ENCODE results near the gene SLC1A1. TPM values are rescaled to one million over a fixed set of nuclear protein-coding genes. Genes with fewer than 3 reads are reported as not detected.

SLC1A1 gene
- total RNA-seq, 1 experiment from 2014 or later = not detected

DNA sequence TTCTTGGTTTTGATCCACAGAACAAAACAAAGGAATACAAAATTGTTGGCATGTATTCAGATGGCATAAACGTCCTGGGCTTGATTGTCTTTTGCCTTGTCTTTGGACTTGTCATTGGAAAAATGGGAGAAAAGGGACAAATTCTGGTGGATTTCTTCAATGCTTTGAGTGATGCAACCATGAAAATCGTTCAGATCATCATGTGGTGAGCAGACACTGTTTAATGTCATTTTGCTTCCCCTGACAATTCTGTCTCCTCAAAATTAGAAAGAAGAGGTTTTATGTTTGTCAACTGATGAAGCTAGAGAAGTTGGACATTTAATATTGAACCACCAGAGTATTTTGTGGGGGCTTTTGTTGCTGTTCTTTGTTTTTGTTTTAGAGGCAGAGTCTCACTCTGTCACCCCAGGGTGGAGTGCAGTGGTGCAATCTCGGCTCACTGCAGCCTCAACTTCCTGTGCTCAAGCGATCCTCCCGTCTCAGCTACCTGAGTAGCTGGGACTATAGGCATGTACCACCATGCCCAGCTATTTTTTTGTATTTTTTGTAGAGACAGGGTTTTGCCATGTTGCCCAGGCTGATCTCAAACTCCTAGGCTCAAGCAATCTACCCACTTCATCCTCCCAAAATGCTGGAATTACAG lies 82.0 kb downstream of the SLC1A1 start:
- H3K4me1 ChIP-seq = no peaks in the 10 kb centered on the region
- DNase-seq = no peak
- H3K27me3 ChIP-seq = no peaks in the 10 kb centered on the region

GRCh38 chr9:4573176-4573575 lies 82.9 kb downstream of the SLC1A1 start:
- DNase-seq = no peak
- Histone ChIP-seq H3K36me3 (no peaks in the 10 kb centered on the region), H3K9me3 (replicated peaks) (no peaks in the 10 kb centered on the region), H3K4me1 (no peaks in the 10 kb centered on the region), H3K27ac (no peak overlapping the region), H3K27me3 (no peaks in the 10 kb centered on the region), H3K4me3 (no peak overlapping the region)

More for the DNA sequence above, 82.0 kb downstream of the SLC1A1 start:
- Histone ChIP-seq H3K27ac (no peak overlapping the region), H3K36me3 (no peaks in the 10 kb centered on the region), H3K9me3 (replicated peaks) (no peaks in the 10 kb centered on the region), H3K4me3 (no peak overlapping the region)

DNA sequence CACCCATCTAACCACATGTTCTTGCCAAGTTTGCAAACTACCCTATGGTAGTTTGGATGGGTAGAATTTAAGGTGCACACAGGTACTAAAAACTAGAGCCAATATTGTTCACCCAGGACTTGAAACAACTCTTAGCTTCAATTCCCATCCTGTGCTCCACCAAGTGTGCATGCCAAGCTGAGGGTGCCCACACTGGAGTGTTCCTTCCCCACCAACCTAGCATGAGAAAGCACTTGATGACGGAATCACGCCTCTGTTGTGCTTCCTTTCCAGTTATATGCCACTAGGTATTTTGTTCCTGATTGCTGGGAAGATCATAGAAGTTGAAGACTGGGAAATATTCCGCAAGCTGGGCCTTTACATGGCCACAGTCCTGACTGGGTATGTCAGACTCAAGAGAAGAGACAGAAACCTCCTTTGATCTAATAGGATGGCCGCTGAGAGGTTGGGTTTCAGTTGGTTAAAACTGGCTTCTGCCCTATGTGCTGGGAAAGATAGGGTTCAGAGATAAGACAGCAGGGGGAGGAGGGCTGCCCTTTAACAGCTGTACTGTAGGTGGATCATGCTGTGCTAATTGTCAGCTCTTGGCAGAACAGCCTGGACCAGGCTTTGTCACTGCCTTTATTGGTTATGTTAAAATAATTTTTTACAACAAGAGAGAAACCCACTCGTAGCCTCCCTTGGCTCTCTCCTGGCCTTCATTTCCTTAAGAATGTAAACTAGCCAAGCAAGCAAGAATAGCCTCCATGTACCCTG lies 83.5 kb downstream of the SLC1A1 start:
- no peaks in the 10 kb centered on the region for H3K9me3 ChIP-seq (replicated peaks)
- no peak overlapping the region for H3K27ac ChIP-seq
- peak in 1 of 2 experiments; percentile 6 for DNase-seq
- H3K4me1 ChIP-seq = no peaks in the 10 kb centered on the region
- no peaks in the 10 kb centered on the region for H3K27me3 ChIP-seq
- H3K36me3 ChIP-seq = no peaks in the 10 kb centered on the region
- H3K4me3 ChIP-seq = no peak overlapping the region

DNA sequence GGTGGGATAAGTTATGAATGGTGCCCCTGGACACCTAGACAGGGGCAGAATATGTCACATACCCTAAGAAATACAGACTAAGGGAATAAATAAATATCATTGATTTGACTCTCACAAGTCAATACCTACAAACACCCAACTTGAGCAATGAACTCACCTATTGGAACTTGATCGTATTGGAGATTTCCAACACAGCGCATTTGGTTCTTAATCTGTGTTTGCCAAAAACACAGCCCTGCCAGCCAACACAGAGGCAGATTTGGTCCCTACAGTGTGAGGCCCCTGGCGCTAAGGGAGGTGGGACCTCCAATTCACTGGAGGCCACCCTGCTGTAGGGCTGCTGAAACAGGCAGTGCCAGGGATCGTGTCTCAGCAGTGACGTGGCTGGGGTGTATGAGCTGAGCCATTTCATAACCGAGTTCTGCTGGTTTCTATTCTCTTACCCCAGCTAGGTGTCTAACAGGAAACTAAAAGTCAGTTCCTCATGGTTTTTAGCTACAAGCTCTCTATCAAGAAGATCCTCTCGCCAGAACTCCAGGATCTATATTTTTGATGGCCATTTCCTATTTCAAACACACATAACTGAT lies 84.5 kb downstream of the SLC1A1 start:
- DNase-seq = no peak
- no peaks in the 10 kb centered on the region for H3K4me1 ChIP-seq
- no peaks in the 10 kb centered on the region for H3K27me3 ChIP-seq
- H3K4me3 ChIP-seq = no peak overlapping the region
- H3K27ac ChIP-seq = no peak overlapping the region
- no peaks in the 10 kb centered on the region for H3K36me3 ChIP-seq
- no peaks in the 10 kb centered on the region for H3K9me3 ChIP-seq (replicated peaks)

GRCh38 chr9:4575997-4576396 lies 85.7 kb downstream of the SLC1A1 start:
- Histone ChIP-seq H3K4me1 (peaks cover under 1% of the 10 kb centered on the region; the same call in 1 of the 2 replicates), H3K27me3 (no peaks in the 10 kb centered on the region), H3K36me3 (no peaks in the 10 kb centered on the region), H3K27ac (no peak overlapping the region), H3K9me3 (replicated peaks) (no peaks in the 10 kb centered on the region), H3K4me3 (no peak overlapping the region)
- no peak for DNase-seq

DNA sequence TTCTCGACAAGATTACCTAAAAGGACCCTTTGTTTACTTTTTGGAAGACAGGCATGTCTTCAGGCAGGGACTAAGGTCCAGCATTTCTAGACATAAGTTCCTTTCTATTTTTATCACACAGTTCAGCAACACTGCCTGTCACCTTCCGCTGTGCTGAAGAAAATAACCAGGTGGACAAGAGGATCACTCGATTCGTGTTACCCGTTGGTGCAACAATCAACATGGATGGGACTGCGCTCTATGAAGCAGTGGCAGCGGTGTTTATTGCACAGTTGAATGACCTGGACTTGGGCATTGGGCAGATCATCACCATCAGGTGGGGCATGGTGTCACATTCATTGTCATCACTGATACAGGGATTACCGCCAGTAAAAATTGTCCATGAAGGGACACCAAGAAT lies 86.2 kb downstream of the SLC1A1 start:
- no peak overlapping the region for H3K27ac ChIP-seq
- peaks cover 5% of the 10 kb centered on the region; the same call in 1 of the 2 replicates for H3K4me1 ChIP-seq
- no peak for DNase-seq
- H3K36me3 ChIP-seq = no peaks in the 10 kb centered on the region
- no peaks in the 10 kb centered on the region for H3K9me3 ChIP-seq (replicated peaks)
- no peaks in the 10 kb centered on the region for H3K27me3 ChIP-seq
- H3K4me3 ChIP-seq = no peak overlapping the region

GRCh38 chr9:4579001-4579400 lies 88.7 kb downstream of the SLC1A1 start:
- peaks cover 5% of the 10 kb centered on the region; the same call in 1 of the 2 replicates for H3K4me1 ChIP-seq
- DNase-seq = no peak
- H3K4me3 ChIP-seq = no peak overlapping the region
- no peak overlapping the region for H3K27ac ChIP-seq
- H3K27me3 ChIP-seq = no peaks in the 10 kb centered on the region
- H3K9me3 ChIP-seq (replicated peaks) = no peaks in the 10 kb centered on the region
- no peaks in the 10 kb centered on the region for H3K36me3 ChIP-seq

- H3K27ac ChIP-seq = no peak overlapping the region
- no peak overlapping the region for H3K4me3 ChIP-seq
- peaks cover 5% of the 10 kb centered on the region; the same call in 1 of the 2 replicates for H3K4me1 ChIP-seq
- H3K36me3 ChIP-seq = no peaks in the 10 kb centered on the region
- DNase-seq = peak in 1 of 2 experiments; percentile 9
- H3K27me3 ChIP-seq = no peaks in the 10 kb centered on the region
- no peaks in the 10 kb centered on the region for H3K9me3 ChIP-seq (replicated peaks)
Observed at GRCh38 chr9:4581035-4581760, 90.9 kb downstream of the SLC1A1 start.

- H3K4me3 ChIP-seq = no peak overlapping the region
- no peak for DNase-seq
- H3K27me3 ChIP-seq = no peaks in the 10 kb centered on the region
- H3K4me1 ChIP-seq = peaks cover 5% of the 10 kb centered on the region; the same call in 1 of the 2 replicates
- H3K27ac ChIP-seq = no peak overlapping the region
- no peaks in the 10 kb centered on the region for H3K9me3 ChIP-seq (replicated peaks)
- H3K36me3 ChIP-seq = no peaks in the 10 kb centered on the region
Observed at GRCh38 chr9:4581861-4582565, 91.7 kb downstream of the SLC1A1 start.

GRCh38 chr9:4583001-4583400 lies 92.7 kb downstream of the SLC1A1 start:
- H3K36me3 ChIP-seq = no peaks in the 10 kb centered on the region
- DNase-seq = peak in 1 of 2 experiments; percentile 28
- H3K4me3 ChIP-seq = no peak overlapping the region
- no peaks in the 10 kb centered on the region for H3K9me3 ChIP-seq (replicated peaks)
- H3K27me3 ChIP-seq = no peaks in the 10 kb centered on the region
- H3K4me1 ChIP-seq = peaks cover 5% of the 10 kb centered on the region; the same call in 1 of the 2 replicates
- H3K27ac ChIP-seq = no peak overlapping the region

DNA sequence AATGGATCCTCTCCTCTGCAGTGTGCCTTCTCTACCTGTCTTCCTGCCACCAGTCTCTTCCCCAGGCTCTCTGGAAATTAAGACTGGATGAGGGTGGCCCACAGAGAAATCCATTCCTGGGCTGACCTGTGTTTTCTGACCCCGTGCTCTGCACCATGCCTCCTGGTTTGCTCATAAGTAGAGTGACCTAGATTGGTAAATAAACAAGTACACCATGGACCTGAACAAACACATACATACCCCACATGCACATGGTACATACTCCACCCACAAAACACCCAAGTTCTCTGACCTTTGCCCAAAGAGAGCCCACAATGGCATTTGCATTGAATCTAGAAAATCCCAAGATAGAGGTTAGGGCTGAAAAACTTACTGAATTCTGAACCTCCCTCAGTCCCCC lies 94.4 kb downstream of the SLC1A1 start:
- no peak for DNase-seq
- no peak overlapping the region for H3K4me3 ChIP-seq
- no peak overlapping the region for H3K27ac ChIP-seq
- no peaks in the 10 kb centered on the region for H3K9me3 ChIP-seq (replicated peaks)
- no peaks in the 10 kb centered on the region for H3K27me3 ChIP-seq
- peaks cover 5% of the 10 kb centered on the region; the same call in 1 of the 2 replicates for H3K4me1 ChIP-seq
- H3K36me3 ChIP-seq = no peaks in the 10 kb centered on the region

DNA sequence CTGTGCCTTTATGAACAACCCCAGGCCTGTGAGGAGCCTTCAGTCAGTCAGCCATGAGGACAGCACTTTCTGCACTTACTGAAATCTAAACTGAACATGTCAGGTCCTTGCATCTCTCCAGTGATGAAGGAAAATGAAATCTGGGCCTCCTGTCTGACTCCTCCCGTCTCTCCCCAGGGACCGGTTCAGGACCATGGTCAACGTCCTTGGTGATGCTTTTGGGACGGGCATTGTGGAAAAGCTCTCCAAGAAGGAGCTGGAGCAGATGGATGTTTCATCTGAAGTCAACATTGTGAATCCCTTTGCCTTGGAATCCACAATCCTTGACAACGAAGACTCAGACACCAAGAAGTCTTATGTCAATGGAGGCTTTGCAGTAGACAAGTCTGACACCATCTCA lies 94.9 kb downstream of the SLC1A1 start:
- Histone ChIP-seq H3K36me3 (no peaks in the 10 kb centered on the region), H3K27me3 (no peaks in the 10 kb centered on the region), H3K27ac (no peak overlapping the region), H3K9me3 (replicated peaks) (no peaks in the 10 kb centered on the region), H3K4me1 (peaks cover 5% of the 10 kb centered on the region; the same call in 1 of the 2 replicates), H3K4me3 (no peak overlapping the region)
- peak in 1 of 2 experiments; percentile 22 for DNase-seq

- H3K27ac ChIP-seq = no peak overlapping the region
- no peaks in the 10 kb centered on the region for H3K36me3 ChIP-seq
- no peak for DNase-seq
- no peaks in the 10 kb centered on the region for H3K4me1 ChIP-seq
- no peak overlapping the region for H3K4me3 ChIP-seq
- H3K27me3 ChIP-seq = no peaks in the 10 kb centered on the region
- H3K9me3 ChIP-seq (replicated peaks) = no peaks in the 10 kb centered on the region
Observed at GRCh38 chr9:4588721-4589120, 98.5 kb downstream of the SLC1A1 start.

DNA sequence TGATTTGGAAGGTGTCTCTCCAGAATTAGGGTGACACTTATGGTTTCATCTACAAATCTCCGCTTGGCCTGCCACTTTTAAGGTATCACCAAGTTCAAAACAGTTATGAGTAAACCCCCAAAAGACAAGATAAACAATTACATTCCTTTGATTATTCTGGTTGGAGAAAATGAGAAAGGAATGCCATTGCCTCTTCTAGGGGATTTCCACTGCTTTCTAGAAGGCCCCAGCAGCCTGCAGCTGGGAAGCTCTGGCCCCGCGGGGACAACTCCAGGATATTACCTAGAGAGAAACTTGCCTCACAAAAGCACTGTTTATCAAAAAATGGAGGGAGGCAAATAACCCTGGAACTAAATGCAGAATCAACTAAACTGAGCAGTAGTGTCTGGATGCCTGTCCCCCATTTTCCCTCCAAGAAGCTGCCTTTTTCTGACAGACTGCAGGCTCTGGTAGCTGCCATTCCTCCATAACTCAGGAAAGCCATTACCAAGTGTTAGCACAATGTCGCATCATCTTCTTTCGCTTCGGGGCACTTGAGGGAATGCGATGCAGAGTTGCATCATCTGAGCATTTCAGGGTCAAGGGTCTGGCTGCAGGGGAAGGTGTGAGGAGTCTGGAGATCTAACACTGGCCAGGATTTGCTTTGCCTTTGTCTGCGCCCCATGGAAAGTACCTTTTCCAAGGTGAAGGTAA lies 100.3 kb downstream of the SLC1A1 start:
- no peaks in the 10 kb centered on the region for H3K27me3 ChIP-seq
- no peaks in the 10 kb centered on the region for H3K4me1 ChIP-seq
- no peaks in the 10 kb centered on the region for H3K9me3 ChIP-seq (replicated peaks)
- no peaks in the 10 kb centered on the region for H3K36me3 ChIP-seq
- H3K4me3 ChIP-seq = no peak overlapping the region
- H3K27ac ChIP-seq = no peak overlapping the region
- no peak for DNase-seq
